Measurements from ENCODE around the gene CUL2. TPM values are rescaled to one million over a fixed set of nuclear protein-coding genes. Genes with fewer than 3 reads are reported as not detected.
"Not testable (repeated sequence)": the region's sequence is repeated elsewhere in the genome, so short reads cannot be mapped to it uniquely, and the experiment has no call there.

CUL2 gene
- total RNA-seq, 1 donor from 2014 or later, result 18.3 TPM

GRCh38 chr10:34974364-34975065 is 115.6 kb downstream of the CUL2 start:
- not testable (repeated sequence) for H3K9me3 ChIP-seq (ENCODE audit: control insufficient read depth in 3 of 3, low read length in 3 of 3); H3K9ac ChIP-seq (ENCODE audit: low read depth in 1 of 3, low read length in 3 of 3); H3K27ac ChIP-seq (ENCODE audit: low read depth, low read length); H3K36me3 ChIP-seq (ENCODE audit: control insufficient read depth in 3 of 3, insufficient read depth in 3 of 3, low read length in 3 of 3); H3K4me3 ChIP-seq (ENCODE audit: low read length in 3 of 3); H3K27me3 ChIP-seq (ENCODE audit: control insufficient read depth in 3 of 3, insufficient read depth in 3 of 3, low read length in 3 of 3); H3K4me1 ChIP-seq (ENCODE audit: control insufficient read depth in 3 of 3, insufficient read depth in 3 of 3, low read length in 3 of 3)

- not testable (repeated sequence) for H3K27ac ChIP-seq (ENCODE audit: low read depth, low read length); H3K9ac ChIP-seq (ENCODE audit: low read depth in 1 of 3, low read length in 3 of 3); H3K36me3 ChIP-seq (ENCODE audit: control insufficient read depth in 3 of 3, insufficient read depth in 3 of 3, low read length in 3 of 3); H3K27me3 ChIP-seq (ENCODE audit: control insufficient read depth in 3 of 3, insufficient read depth in 3 of 3, low read length in 3 of 3); H3K4me3 ChIP-seq (ENCODE audit: low read length in 3 of 3); H3K9me3 ChIP-seq (ENCODE audit: control insufficient read depth in 3 of 3, low read length in 3 of 3); H3K4me1 ChIP-seq (ENCODE audit: control insufficient read depth in 3 of 3, insufficient read depth in 3 of 3, low read length in 3 of 3)
Observed at GRCh38 chr10:34973757-34974156, 116.4 kb downstream of the CUL2 start.

- not testable (repeated sequence) for H3K4me1 ChIP-seq (ENCODE audit: control insufficient read depth in 3 of 3, insufficient read depth in 3 of 3, low read length in 3 of 3); H3K4me3 ChIP-seq (ENCODE audit: low read length in 3 of 3); H3K27me3 ChIP-seq (ENCODE audit: control insufficient read depth in 3 of 3, insufficient read depth in 3 of 3, low read length in 3 of 3); H3K36me3 ChIP-seq (ENCODE audit: control insufficient read depth in 3 of 3, insufficient read depth in 3 of 3, low read length in 3 of 3); H3K27ac ChIP-seq (ENCODE audit: low read depth, low read length); H3K9ac ChIP-seq (ENCODE audit: low read depth in 1 of 3, low read length in 3 of 3); H3K9me3 ChIP-seq (ENCODE audit: control insufficient read depth in 3 of 3, low read length in 3 of 3)
Observed at GRCh38 chr10:34973121-34973520, 117.0 kb downstream of the CUL2 start.

- H3K36me3 ChIP-seq (ENCODE audit: control insufficient read depth in 3 of 3, insufficient read depth in 3 of 3, low read length in 3 of 3); H3K27ac ChIP-seq (ENCODE audit: low read depth, low read length); H3K9ac ChIP-seq (ENCODE audit: low read depth in 1 of 3, low read length in 3 of 3); H3K4me3 ChIP-seq (ENCODE audit: low read length in 3 of 3); H3K4me1 ChIP-seq (ENCODE audit: control insufficient read depth in 3 of 3, insufficient read depth in 3 of 3, low read length in 3 of 3); H3K9me3 ChIP-seq (ENCODE audit: control insufficient read depth in 3 of 3, low read length in 3 of 3); H3K27me3 ChIP-seq (ENCODE audit: control insufficient read depth in 3 of 3, insufficient read depth in 3 of 3, low read length in 3 of 3): not testable (repeated sequence)
Observed at GRCh38 chr10:34972591-34972990, 117.5 kb downstream of the CUL2 start.

- H3K27ac ChIP-seq (ENCODE audit: low read depth, low read length); H3K4me3 ChIP-seq (ENCODE audit: low read length in 3 of 3); H3K4me1 ChIP-seq (ENCODE audit: control insufficient read depth in 3 of 3, insufficient read depth in 3 of 3, low read length in 3 of 3); H3K9ac ChIP-seq (ENCODE audit: low read depth in 1 of 3, low read length in 3 of 3); H3K9me3 ChIP-seq (ENCODE audit: control insufficient read depth in 3 of 3, low read length in 3 of 3); H3K27me3 ChIP-seq (ENCODE audit: control insufficient read depth in 3 of 3, insufficient read depth in 3 of 3, low read length in 3 of 3); H3K36me3 ChIP-seq (ENCODE audit: control insufficient read depth in 3 of 3, insufficient read depth in 3 of 3, low read length in 3 of 3): not testable (repeated sequence)
Observed at GRCh38 chr10:34971606-34972334, 118.4 kb downstream of the CUL2 start.

- Histone ChIP-seq H3K36me3 (ENCODE audit: control insufficient read depth in 3 of 3, insufficient read depth in 3 of 3, low read length in 3 of 3) (no peaks in the 10 kb centered on the region), H3K4me3 (ENCODE audit: low read length in 3 of 3) (no peak overlapping the region), H3K9me3 (ENCODE audit: control insufficient read depth in 3 of 3, low read length in 3 of 3) (no peaks in the 10 kb centered on the region), H3K9ac (ENCODE audit: low read depth in 1 of 3, low read length in 3 of 3) (no peak overlapping the region), H3K27me3 (ENCODE audit: control insufficient read depth in 3 of 3, insufficient read depth in 3 of 3, low read length in 3 of 3) (peaks cover 0 to 3% (median 0%) of the 10 kb centered on the region in 3 donors), H3K27ac (ENCODE audit: low read depth, low read length) (no peak overlapping the region), H3K4me1 (ENCODE audit: control insufficient read depth in 3 of 3, insufficient read depth in 3 of 3, low read length in 3 of 3) (no peaks in the 10 kb centered on the region)
Observed at GRCh38 chr10:34969171-34969570, 121.0 kb downstream of the CUL2 start.

GRCh38 chr10:34967335-34967880 is 122.7 kb downstream of the CUL2 start:
- H3K9ac ChIP-seq (ENCODE audit: low read depth in 1 of 3, low read length in 3 of 3), result no peak overlapping the region
- no peak overlapping the region for H3K27ac ChIP-seq (ENCODE audit: low read depth, low read length)
- peak overlapping the region in 1 of 3 donors; percentile 15 for H3K4me3 ChIP-seq (ENCODE audit: low read length in 3 of 3)
- peaks cover 0 to 3% (median 0%) of the 10 kb centered on the region in 3 donors for H3K27me3 ChIP-seq (ENCODE audit: control insufficient read depth in 3 of 3, insufficient read depth in 3 of 3, low read length in 3 of 3)
- no peaks in the 10 kb centered on the region for H3K9me3 ChIP-seq (ENCODE audit: control insufficient read depth in 3 of 3, low read length in 3 of 3)
- H3K36me3 ChIP-seq (ENCODE audit: control insufficient read depth in 3 of 3, insufficient read depth in 3 of 3, low read length in 3 of 3), result no peaks in the 10 kb centered on the region
- no peaks in the 10 kb centered on the region for H3K4me1 ChIP-seq (ENCODE audit: control insufficient read depth in 3 of 3, insufficient read depth in 3 of 3, low read length in 3 of 3)

- no peaks in the 10 kb centered on the region for H3K36me3 ChIP-seq (ENCODE audit: control insufficient read depth in 3 of 3, insufficient read depth in 3 of 3, low read length in 3 of 3)
- H3K9me3 ChIP-seq (ENCODE audit: control insufficient read depth in 3 of 3, low read length in 3 of 3), result no peaks in the 10 kb centered on the region
- no peak overlapping the region for H3K27ac ChIP-seq (ENCODE audit: low read depth, low read length)
- no peaks in the 10 kb centered on the region for H3K27me3 ChIP-seq (ENCODE audit: control insufficient read depth in 3 of 3, insufficient read depth in 3 of 3, low read length in 3 of 3)
- no peak overlapping the region for H3K4me3 ChIP-seq (ENCODE audit: low read length in 3 of 3)
- H3K9ac ChIP-seq (ENCODE audit: low read depth in 1 of 3, low read length in 3 of 3), result no peak overlapping the region
- H3K4me1 ChIP-seq (ENCODE audit: control insufficient read depth in 3 of 3, insufficient read depth in 3 of 3, low read length in 3 of 3), result no peaks in the 10 kb centered on the region
Observed at GRCh38 chr10:34966451-34966850, 123.7 kb downstream of the CUL2 start.

- Histone ChIP-seq H3K36me3 (ENCODE audit: control insufficient read depth in 3 of 3, insufficient read depth in 3 of 3, low read length in 3 of 3) (no peaks in the 10 kb centered on the region), H3K27ac (ENCODE audit: low read depth, low read length) (no peak overlapping the region), H3K4me3 (ENCODE audit: low read length in 3 of 3) (no peak overlapping the region), H3K27me3 (ENCODE audit: control insufficient read depth in 3 of 3, insufficient read depth in 3 of 3, low read length in 3 of 3) (no peaks in the 10 kb centered on the region), H3K9ac (ENCODE audit: low read depth in 1 of 3, low read length in 3 of 3) (no peak overlapping the region), H3K9me3 (ENCODE audit: control insufficient read depth in 3 of 3, low read length in 3 of 3) (no peaks in the 10 kb centered on the region), H3K4me1 (ENCODE audit: control insufficient read depth in 3 of 3, insufficient read depth in 3 of 3, low read length in 3 of 3) (no peaks in the 10 kb centered on the region)
Observed at GRCh38 chr10:34966040-34966439, 124.1 kb downstream of the CUL2 start.

GRCh38 chr10:34964166-34964800 is 125.9 kb downstream of the CUL2 start:
- H3K9me3 ChIP-seq (ENCODE audit: control insufficient read depth in 3 of 3, low read length in 3 of 3), result no peaks in the 10 kb centered on the region
- no peak overlapping the region for H3K9ac ChIP-seq (ENCODE audit: low read depth in 1 of 3, low read length in 3 of 3)
- no peak overlapping the region for H3K27ac ChIP-seq (ENCODE audit: low read depth, low read length)
- no peaks in the 10 kb centered on the region for H3K4me1 ChIP-seq (ENCODE audit: control insufficient read depth in 3 of 3, insufficient read depth in 3 of 3, low read length in 3 of 3)
- no peaks in the 10 kb centered on the region for H3K36me3 ChIP-seq (ENCODE audit: control insufficient read depth in 3 of 3, insufficient read depth in 3 of 3, low read length in 3 of 3)
- no peaks in the 10 kb centered on the region for H3K27me3 ChIP-seq (ENCODE audit: control insufficient read depth in 3 of 3, insufficient read depth in 3 of 3, low read length in 3 of 3)
- no peak overlapping the region for H3K4me3 ChIP-seq (ENCODE audit: low read length in 3 of 3)
